H9 (cell line): Measurements from ENCODE around the gene NBR1. TPM values are rescaled to one million over a fixed set of nuclear protein-coding genes. Genes with fewer than 3 reads are reported as not detected.

Experiments used
- DNase-seq: peaks from one replicate; pipeline ENCODE4 v3.0.0-alpha.2; 2017
- H2AFZ ChIP-seq: one replicate; pipeline ENCODE4 v1.6.1; 2013; ENCODE audit warnings: mild to moderate bottlenecking, low read length, control low read depth, moderate library complexity
- H2AK5ac ChIP-seq: 2 replicates; pipeline ENCODE4 v1.6.1; 2013; ENCODE audit warnings: low read length, control low read depth, mixed read lengths; ENCODE audit not compliant: insufficient read length
- H2BK120ac ChIP-seq: one replicate; pipeline ENCODE4 v1.6.1; 2013; ENCODE audit warnings: low read depth, mild to moderate bottlenecking, low read length, control low read depth, inconsistent platforms; ENCODE audit not compliant: poor library complexity, severe bottlenecking
- H2BK12ac ChIP-seq: 2 replicates; pipeline ENCODE4 v1.6.1; 2013; ENCODE audit warnings: low read length, control low read depth, mixed read lengths, low read depth; ENCODE audit not compliant: insufficient read length
- H2BK15ac ChIP-seq: 2 replicates; pipeline ENCODE4 v1.6.1; 2013; ENCODE audit warnings: low read depth, low read length, control low read depth
- H2BK20ac ChIP-seq: one replicate; pipeline ENCODE4 v1.6.1; 2013; ENCODE audit warnings: low read depth, mild to moderate bottlenecking, low read length, control low read depth, inconsistent platforms; ENCODE audit not compliant: poor library complexity, severe bottlenecking
- H2BK5ac ChIP-seq: 2 replicates; pipeline ENCODE4 v1.6.1; 2013; ENCODE audit warnings: low read length, control low read depth, mixed read lengths; ENCODE audit not compliant: insufficient read length
- H3K14ac ChIP-seq: 2 replicates; pipeline ENCODE4 v1.6.1; 2013; ENCODE audit warnings: low read length, control low read depth; ENCODE audit not compliant: insufficient read depth
- H3K18ac ChIP-seq: 2 replicates; pipeline ENCODE4 v1.6.1; 2013; ENCODE audit warnings: low read depth, mild to moderate bottlenecking, mixed read lengths, low read length, control low read depth; ENCODE audit not compliant: insufficient read length
- H3K23ac ChIP-seq: 2 replicates; pipeline ENCODE4 v1.6.1; 2013; ENCODE audit warnings: low read length, control low read depth, mixed read lengths, low read depth; ENCODE audit not compliant: insufficient read length
- H3K23me2 ChIP-seq: 2 replicates; pipeline ENCODE4 v1.6.1; 2013; ENCODE audit warnings: low read depth, mild to moderate bottlenecking, mixed read lengths, low read length, control low read depth; ENCODE audit not compliant: insufficient read length, poor library complexity, severe bottlenecking
- H3K27ac ChIP-seq: 2 replicates; pipeline ENCODE4 v1.5.1; 2013; ENCODE audit warnings: low read length, control low read depth, mixed read lengths, low read depth; ENCODE audit not compliant: insufficient read length
- H3K27me3 ChIP-seq: 2 replicates; pipeline ENCODE4 v1.6.1; 2013; ENCODE audit warnings: low read length, control low read depth, inconsistent platforms; ENCODE audit not compliant: insufficient read depth
- H3K4ac ChIP-seq: 2 replicates; pipeline ENCODE4 v1.6.1; 2013; ENCODE audit warnings: low read depth, mild to moderate bottlenecking, control low read depth, inconsistent platforms, low read length, moderate library complexity
- H3K4me1 ChIP-seq: 2 replicates; pipeline ENCODE4 v1.6.1; 2013; ENCODE audit warnings: low read length, control low read depth, inconsistent platforms; ENCODE audit not compliant: insufficient read depth
- H3K4me2 ChIP-seq: 2 replicates; pipeline ENCODE4 v1.6.1; 2013; ENCODE audit warnings: low read length, control low read depth, mixed read lengths; ENCODE audit not compliant: insufficient read length, insufficient read depth
- H3K56ac ChIP-seq: 2 replicates; pipeline ENCODE4 v1.6.1; 2013; ENCODE audit warnings: low read depth, mild to moderate bottlenecking, mixed read lengths, low read length, control low read depth; ENCODE audit not compliant: insufficient read length
- H3K79me1 ChIP-seq: 2 replicates; pipeline ENCODE4 v1.6.1; 2013; ENCODE audit warnings: low read depth, mild to moderate bottlenecking, moderate library complexity, low read length, control low read depth, inconsistent platforms; ENCODE audit not compliant: insufficient read depth, poor library complexity, severe bottlenecking
- H3K79me2 ChIP-seq: 2 replicates; pipeline ENCODE4 v1.6.1; 2013; ENCODE audit warnings: low read length, control low read depth, inconsistent platforms; ENCODE audit not compliant: insufficient read depth
- H3K9ac ChIP-seq: 2 replicates; pipeline ENCODE4 v1.6.1; 2013; ENCODE audit warnings: low read length, control low read depth, mixed read lengths; ENCODE audit not compliant: insufficient read length; ENCODE audit errors: extremely low read depth
- H3K9me3 ChIP-seq: one replicate; pipeline ENCODE4 v1.6.1; 2013; ENCODE audit warnings: low read depth, low read length, inconsistent platforms; ENCODE audit not compliant: control insufficient read depth
- H3T11ph ChIP-seq: one replicate; pipeline ENCODE4 v1.6.1; 2013; ENCODE audit warnings: mild to moderate bottlenecking, low read length, control low read depth, inconsistent platforms
- H4K20me1 ChIP-seq: one replicate; pipeline ENCODE4 v1.6.1; 2013; ENCODE audit not compliant: control insufficient read depth, insufficient read length, insufficient read depth
- H4K5ac ChIP-seq: 2 replicates; pipeline ENCODE4 v1.6.1; 2013; ENCODE audit warnings: low read depth, mild to moderate bottlenecking, mixed read lengths, low read length, control low read depth; ENCODE audit not compliant: insufficient read length
- H4K8ac ChIP-seq: replicated peaks from 2 replicates; pipeline ENCODE4 v1.6.1; 2013; ENCODE audit warnings: low read length, control low read depth, mixed read lengths, low read depth; ENCODE audit not compliant: insufficient read length
- H4K91ac ChIP-seq: 2 replicates; pipeline ENCODE4 v1.6.1; 2013; ENCODE audit warnings: low read depth, mild to moderate bottlenecking, moderate library complexity, mixed read lengths, low read length, control low read depth; ENCODE audit not compliant: insufficient read length
- H3K27ac Mint-ChIP-seq, 3 experiments: 2 replicates in 2 of 3; 3 replicates in 1 of 3; pipeline ENCODE4 v1.8.0; 2020 to 2021; ENCODE audit warnings: mixed read lengths in 3 of 3, mild to moderate bottlenecking in 1 of 3, moderate library complexity in 1 of 3
- H3K27me3 Mint-ChIP-seq: 2 replicates; pipeline ENCODE4 v1.8.0; 2021; ENCODE audit warnings: low read depth, mild to moderate bottlenecking, moderate library complexity, mixed read lengths
- H3K36me3 Mint-ChIP-seq, 3 experiments: 2 replicates in 2 of 3; 3 replicates in 1 of 3; pipeline ENCODE4 v1.8.0; 2020 to 2021; ENCODE audit warnings: low read depth in 3 of 3, mixed read lengths in 3 of 3; ENCODE audit not compliant: insufficient read depth in 1 of 3
- H3K4me1 Mint-ChIP-seq, 2 experiments: 2 replicates each; pipeline ENCODE4 v1.8.0; 2020; ENCODE audit warnings: mixed read lengths in 2 of 2
- H3K4me3 Mint-ChIP-seq, 2 experiments: 2 replicates in 1 of 2; 3 replicates in 1 of 2; pipeline ENCODE4 v1.8.0; 2020 to 2021; ENCODE audit warnings: mild to moderate bottlenecking in 2 of 2, mixed read lengths in 2 of 2, moderate library complexity in 1 of 2
- H3K9me3 Mint-ChIP-seq, 2 experiments: 2 replicates in 1 of 2; 3 replicates in 1 of 2; pipeline ENCODE4 v1.8.0; 2020; ENCODE audit warnings: mild to moderate bottlenecking in 2 of 2, mixed read lengths in 2 of 2, moderate library complexity in 1 of 2
- WGBS: extraction: QIAGEN DNeasy Blood & Tissue Kit; methylation state at CpG from one replicate; pipeline ENCODE4 v1.1.7; 2013; ENCODE audit warnings: missing lambda C conversion rate, low lambda C conversion rate, mixed read lengths; ENCODE audit not compliant: insufficient read length; ENCODE audit errors: extremely low coverage; 5-methylcytosine and 5-hydroxymethylcytosine counted together
- total RNA-seq: library from RNA; stranded (reverse); gene quantifications from 2 replicates; pipeline ENCODE4 v1.2.1, GENCODE V29; 2021
- TF ChIP-seq, protein P1 (sequence below): fragments of 200-600 bp; sonication (generic); conservative IDR thresholded peaks from 3 replicates; pipeline ENCODE4 v1.8.0; 2021; ENCODE audit warnings: antibody characterized with exemption, mild to moderate bottlenecking

The NBR1 gene
- total RNA-seq, 1 experiment from 2014 or later: 34.2 TPM

DNA sequence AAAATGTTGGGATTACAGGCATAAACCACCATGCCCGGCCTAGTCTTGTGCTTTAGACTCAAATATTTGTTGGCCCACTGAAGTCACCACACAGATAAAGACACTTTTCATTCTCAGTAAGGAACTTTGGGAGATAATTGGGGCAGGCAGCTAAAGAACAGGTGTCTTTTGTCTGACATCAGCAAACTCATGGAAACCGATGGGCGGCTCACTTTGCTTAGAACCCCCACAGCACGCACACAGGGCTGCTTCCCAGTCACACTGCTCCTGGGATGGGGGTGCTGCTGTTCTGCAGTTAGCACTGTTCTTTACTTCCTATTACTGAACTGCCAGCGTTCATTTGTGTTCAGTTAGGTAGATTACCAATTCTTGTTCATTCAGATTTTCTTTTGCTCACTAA is 27.8 kb upstream of the NBR1 start:
- H3K4me2 ChIP-seq: no peak overlapping the region
- H3K9me3 ChIP-seq: no peaks in the 10 kb centered on the region
- H2AK5ac ChIP-seq: no peak overlapping the region
- Mint-ChIP-seq H3K27me3 (no peaks in the 10 kb centered on the region), H3K4me1 (peaks cover 31 to 34% of the 10 kb centered on the region in 2 experiments), H3K4me3 (no peak overlapping the region; a peak in 1 of 5 replicates), H3K36me3 (peaks cover 5 to 17% (median 9%) of the 10 kb centered on the region in 3 experiments; a peak in 6 of 7 replicates), H3K9me3 (no peaks in the 10 kb centered on the region), H3K27ac (0 out of 7 replicates have a peak overlapping the region, but pooled peaks of 2 of the 3 experiments have one; percentile 16 to 38)
- no peak overlapping the region for H3K56ac ChIP-seq
- H3K4me1 ChIP-seq: no peaks in the 10 kb centered on the region; the same call in 1 of the 2 replicates
- no CpG with 5 or more reads among the region's 5 CpGs for WGBS
- H3K9ac ChIP-seq: no peak overlapping the region
- H2BK120ac ChIP-seq: no peak overlapping the region
- no peak overlapping the region for H3K18ac ChIP-seq
- no peak overlapping the region for H4K5ac ChIP-seq
- TF ChIP-seq, protein P1, sequence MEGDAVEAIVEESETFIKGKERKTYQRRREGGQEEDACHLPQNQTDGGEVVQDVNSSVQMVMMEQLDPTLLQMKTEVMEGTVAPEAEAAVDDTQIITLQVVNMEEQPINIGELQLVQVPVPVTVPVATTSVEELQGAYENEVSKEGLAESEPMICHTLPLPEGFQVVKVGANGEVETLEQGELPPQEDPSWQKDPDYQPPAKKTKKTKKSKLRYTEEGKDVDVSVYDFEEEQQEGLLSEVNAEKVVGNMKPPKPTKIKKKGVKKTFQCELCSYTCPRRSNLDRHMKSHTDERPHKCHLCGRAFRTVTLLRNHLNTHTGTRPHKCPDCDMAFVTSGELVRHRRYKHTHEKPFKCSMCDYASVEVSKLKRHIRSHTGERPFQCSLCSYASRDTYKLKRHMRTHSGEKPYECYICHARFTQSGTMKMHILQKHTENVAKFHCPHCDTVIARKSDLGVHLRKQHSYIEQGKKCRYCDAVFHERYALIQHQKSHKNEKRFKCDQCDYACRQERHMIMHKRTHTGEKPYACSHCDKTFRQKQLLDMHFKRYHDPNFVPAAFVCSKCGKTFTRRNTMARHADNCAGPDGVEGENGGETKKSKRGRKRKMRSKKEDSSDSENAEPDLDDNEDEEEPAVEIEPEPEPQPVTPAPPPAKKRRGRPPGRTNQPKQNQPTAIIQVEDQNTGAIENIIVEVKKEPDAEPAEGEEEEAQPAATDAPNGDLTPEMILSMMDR: no peak
- no peak overlapping the region for H3T11ph ChIP-seq
- no peak for DNase-seq
- no peaks in the 10 kb centered on the region for H3K27me3 ChIP-seq
- no peak overlapping the region for H3K4ac ChIP-seq
- H3K79me1 ChIP-seq: no peaks in the 10 kb centered on the region
- H3K79me2 ChIP-seq: no peaks in the 10 kb centered on the region
- no peak overlapping the region for H4K8ac ChIP-seq
- H2BK15ac ChIP-seq: no peak overlapping the region
- no peak overlapping the region for H4K91ac ChIP-seq
- no peak overlapping the region for H3K23ac ChIP-seq
- no peak overlapping the region for H2AFZ ChIP-seq
- H3K23me2 ChIP-seq: no peaks in the 10 kb centered on the region
- no peaks in the 10 kb centered on the region for H4K20me1 ChIP-seq
- no peak overlapping the region for H2BK5ac ChIP-seq
- no peak overlapping the region for H2BK20ac ChIP-seq
- no peak overlapping the region for H2BK12ac ChIP-seq
- H3K27ac ChIP-seq: no peak overlapping the region
- H3K14ac ChIP-seq: no peak overlapping the region
